ENCODE results near the gene MYT1. TPM values are rescaled to one million over a fixed set of nuclear protein-coding genes. Genes with fewer than 3 reads are reported as not detected.

The MYT1 gene
- total and polyA plus RNA-seq, 9 of the 15 experiments (the other 6 are each of a cell fraction or from before 2014, with no cell fraction given): 0.02 to 0.12 (median 0.06) TPM; not detected in 4

DNA sequence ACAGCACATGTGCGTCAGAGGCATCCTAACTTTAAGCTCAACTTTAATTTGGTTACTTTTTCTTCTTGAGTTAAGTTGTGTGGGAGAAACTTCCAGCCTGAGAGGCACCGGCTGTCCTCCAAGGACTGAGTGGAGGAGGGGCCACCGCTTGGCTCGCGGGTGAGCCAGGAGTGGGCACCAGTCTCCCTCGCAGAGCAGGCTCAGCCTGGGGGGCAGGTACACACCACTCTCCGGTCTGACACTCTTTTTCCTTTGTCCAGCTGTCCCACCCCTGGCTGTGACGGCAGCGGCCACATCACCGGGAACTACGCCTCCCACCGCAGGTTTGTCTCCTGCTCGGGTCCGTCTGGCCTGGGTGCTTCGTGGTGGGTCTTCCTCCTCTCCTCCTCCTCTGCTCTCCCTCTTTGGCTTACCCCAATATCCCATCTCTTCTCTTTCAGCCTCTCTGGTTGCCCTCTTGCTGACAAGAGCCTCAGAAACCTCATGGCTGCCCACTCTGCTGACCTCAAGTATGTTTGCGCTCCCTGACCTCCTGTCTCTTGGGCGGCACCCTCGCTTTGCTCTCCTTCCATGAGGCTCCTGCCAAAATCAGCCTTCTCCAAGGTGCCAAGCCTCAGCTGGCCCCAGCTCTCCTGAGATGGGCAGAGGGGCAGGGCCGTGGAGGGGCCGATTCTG lies 58.7 kb downstream of the MYT1 start:
- DNase-seq (ENCODE audit: extremely low read depth in 1 of 4, low spot score in 3 of 4): no peak
- TF ChIP-seq, protein P1, sequence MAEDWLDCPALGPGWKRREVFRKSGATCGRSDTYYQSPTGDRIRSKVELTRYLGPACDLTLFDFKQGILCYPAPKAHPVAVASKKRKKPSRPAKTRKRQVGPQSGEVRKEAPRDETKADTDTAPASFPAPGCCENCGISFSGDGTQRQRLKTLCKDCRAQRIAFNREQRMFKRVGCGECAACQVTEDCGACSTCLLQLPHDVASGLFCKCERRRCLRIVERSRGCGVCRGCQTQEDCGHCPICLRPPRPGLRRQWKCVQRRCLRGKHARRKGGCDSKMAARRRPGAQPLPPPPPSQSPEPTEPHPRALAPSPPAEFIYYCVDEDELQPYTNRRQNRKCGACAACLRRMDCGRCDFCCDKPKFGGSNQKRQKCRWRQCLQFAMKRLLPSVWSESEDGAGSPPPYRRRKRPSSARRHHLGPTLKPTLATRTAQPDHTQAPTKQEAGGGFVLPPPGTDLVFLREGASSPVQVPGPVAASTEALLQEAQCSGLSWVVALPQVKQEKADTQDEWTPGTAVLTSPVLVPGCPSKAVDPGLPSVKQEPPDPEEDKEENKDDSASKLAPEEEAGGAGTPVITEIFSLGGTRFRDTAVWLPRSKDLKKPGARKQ (CRISPR knock-in tag; IDR thresholded peaks at IDR 0.05): no peak
- TF ChIP-seq MAFF (IDR thresholded peaks at IDR 0.05; ENCODE audit: low read length): no peak
- no peak for TF ChIP-seq FOXJ3 (CRISPR knock-in tag; IDR thresholded peaks at IDR 0.05)
- no peak overlapping the region for H3K4me2 ChIP-seq (ENCODE audit: insufficient read depth, low read length)
- FAIRE-seq: no peak
- no peak overlapping the region for H3K4me3 ChIP-seq
- H3K27ac ChIP-seq (ENCODE audit: extremely low read depth, low read depth, low read length): no peak overlapping the region
- 62% methylated on average over 16 of the region's 20 CpGs for WGBS (ENCODE audit: insufficient coverage, low coverage, missing lambda C conversion rate)
- H3K9me1 ChIP-seq (ENCODE audit: control insufficient read depth, insufficient read depth, low read length): peaks cover 3% of the 10 kb centered on the region
- no peaks in the 10 kb centered on the region for H3K79me2 ChIP-seq (ENCODE audit: control insufficient read depth, insufficient read depth, low read length)
- in situ Hi-C loops (cut with MboI) (no loop called here), intact Hi-C loops (cut with micrococcal nuclease) (no loop called here)
- POLR2A ChIA-PET: interaction anchor here (0.6 to 1.6 kb wide), 6 partner anchors 11 to 506 kb away, joined by 3 to 5 read pairs (median 4); no protein-coding TSS in a partner anchor
- H4K20me1 ChIP-seq (replicated peaks; ENCODE audit: control insufficient read depth, insufficient read depth, low read length): peaks cover 3% of the 10 kb centered on the region; the same call in 1 of the 2 replicates
- no peak for ATAC-seq
- H3K36me3 ChIP-seq (ENCODE audit: control insufficient read depth, insufficient read depth, low read length): no peaks in the 10 kb centered on the region
- no peaks in the 10 kb centered on the region for H3K9me3 ChIP-seq (replicated peaks; ENCODE audit: control insufficient read depth, insufficient read depth, low read depth, low read length)
- H2AFZ ChIP-seq (ENCODE audit: low read depth, low read length): no peak overlapping the region
- H3K4me1 ChIP-seq (replicated peaks in 1 of 2; ENCODE audit: control insufficient read depth in 2 of 2, insufficient read depth in 2 of 2, low read length in 2 of 2): peaks cover 49 to 74% of the 10 kb centered on the region in 2 experiments; a peak in 4 of 5 replicates
- CTCF ChIA-PET (ENCODE audit: low intra/inter-chr PET ratio): no interaction called here
- peaks cover 4 to 34% of the 10 kb centered on the region in 2 experiments; a peak in 3 of 5 replicates for H3K27me3 ChIP-seq (ENCODE audit: control insufficient read depth in 2 of 2, insufficient read depth in 2 of 2, low read length in 2 of 2)
- H3K9ac ChIP-seq (ENCODE audit: insufficient read depth in 1 of 2, low read depth in 2 of 2, low read length in 2 of 2): 0 out of 4 replicates have a peak overlapping the region, but pooled peaks of 1 of the 2 experiments have one; percentile 37
- no TSS peak for BruUV-seq (replicated peaks)
